Measurements from ENCODE around the gene CYP2C19.
"Not testable (repeated sequence)": the region's sequence is repeated elsewhere in the genome, so short reads cannot be mapped to it uniquely, and the experiment has no call there.

CYP2C19 gene

GRCh38 chr10:94784256-94784655 is 21.8 kb downstream of the CYP2C19 start:
- no peak for TF ChIP-seq PPARA (CRISPR knock-in tag; IDR thresholded peaks at IDR 0.05; ENCODE audit: borderline replicate concordance)
- no peak for TF ChIP-seq ZFP30 (CRISPR knock-in tag; IDR thresholded peaks at IDR 0.05)
- TF ChIP-seq ZNF565 (CRISPR knock-in tag; conservative IDR thresholded peaks at IDR 0.05; ENCODE audit: low read depth) = no peak
- no peak for TF ChIP-seq PATZ1 (CRISPR knock-in tag; IDR thresholded peaks at IDR 0.05; ENCODE audit: borderline replicate concordance)
- ATAC-seq = no peak

GRCh38 chr10:94785211-94785610 is 22.7 kb downstream of the CYP2C19 start:
- TF ChIP-seq GLIS3 (CRISPR knock-in tag; IDR thresholded peaks at IDR 0.05) (no peak), SNAI2 (CRISPR knock-in tag; IDR thresholded peaks at IDR 0.05) (no peak), OSR1 (CRISPR knock-in tag; IDR thresholded peaks at IDR 0.05) (no peak), ZNF565 (CRISPR knock-in tag; conservative IDR thresholded peaks at IDR 0.05; ENCODE audit: low read depth) (no peak), TCF4 (CRISPR knock-in tag; IDR thresholded peaks at IDR 0.05; ENCODE audit: borderline replicate concordance) (no peak), ZNF70 (CRISPR knock-in tag; IDR thresholded peaks at IDR 0.05) (no peak), ZFP30 (CRISPR knock-in tag; IDR thresholded peaks at IDR 0.05) (no peak), ARNTL (CRISPR knock-in tag; IDR thresholded peaks at IDR 0.05; ENCODE audit: borderline replicate concordance, low read depth) (no peak), TOX (CRISPR knock-in tag; IDR thresholded peaks at IDR 0.05; ENCODE audit: borderline replicate concordance) (no peak), ZNF8 (CRISPR knock-in tag; IDR thresholded peaks at IDR 0.05) (no peak), ESRRG (CRISPR knock-in tag; IDR thresholded peaks at IDR 0.05) (no peak), RARB (CRISPR knock-in tag; IDR thresholded peaks at IDR 0.05) (no peak), POU6F1 (CRISPR knock-in tag; IDR thresholded peaks at IDR 0.05; ENCODE audit: borderline replicate concordance, low read depth) (no peak), TSHZ2 (CRISPR knock-in tag; IDR thresholded peaks at IDR 0.05) (no peak), ZC3H10 (CRISPR knock-in tag; IDR thresholded peaks at IDR 0.05) (no peak)
- ATAC-seq = no peak

GRCh38 chr10:94800551-94800950 is 38.1 kb downstream of the CYP2C19 start:
- not testable (repeated sequence) for ATAC-seq

GRCh38 chr10:94803307-94803706 is 40.8 kb downstream of the CYP2C19 start:
- ATAC-seq = no peak

More at GRCh38 chr10:94803307-94803706, 40.8 kb downstream of the CYP2C19 start:
- TF ChIP-seq ZNF8 (CRISPR knock-in tag; IDR thresholded peaks at IDR 0.05) (no peak), CSRNP3 (CRISPR knock-in tag; IDR thresholded peaks at IDR 0.05) (no peak), ISL1 (CRISPR knock-in tag; IDR thresholded peaks at IDR 0.05) (no peak), ZNF70 (CRISPR knock-in tag; IDR thresholded peaks at IDR 0.05) (no peak), ZFP3 (CRISPR knock-in tag; IDR thresholded peaks at IDR 0.05) (no peak), OSR1 (CRISPR knock-in tag; IDR thresholded peaks at IDR 0.05) (no peak), TSHZ2 (CRISPR knock-in tag; IDR thresholded peaks at IDR 0.05) (no peak), CREB5 (CRISPR knock-in tag; IDR thresholded peaks at IDR 0.05; ENCODE audit: low read depth) (no peak), PPARA (CRISPR knock-in tag; IDR thresholded peaks at IDR 0.05; ENCODE audit: borderline replicate concordance) (no peak), SNAI2 (CRISPR knock-in tag; IDR thresholded peaks at IDR 0.05) (no peak), RARB (CRISPR knock-in tag; IDR thresholded peaks at IDR 0.05) (no peak), ZFP30 (CRISPR knock-in tag; IDR thresholded peaks at IDR 0.05) (no peak), ZNF565 (CRISPR knock-in tag; conservative IDR thresholded peaks at IDR 0.05; ENCODE audit: low read depth) (no peak)

All from SK-N-SH treated with all-trans-retinoic acid at 6 μM for 48 hours (cell line).